Measurements from ENCODE around the gene PDE7B. TPM values are rescaled to one million over a fixed set of nuclear protein-coding genes. Genes with fewer than 3 reads are reported as not detected.

PDE7B gene
- total RNA-seq, 1 experiment from 2014 or later, result not detected

GRCh38 chr6:135983718-135984343, 132.3 kb downstream of the PDE7B start:
- H3K4me3 Mint-ChIP-seq, result no peak overlapping the region
- H3K4me1 Mint-ChIP-seq, result peaks cover 4% of the 10 kb centered on the region; the same call in 1 of the 2 replicates
- ChIA-PET CTCF (no interaction called here), POLR2A (no interaction called here)
- TF ChIP-seq ATF1 (CRISPR knock-in tag; IDR thresholded peaks at IDR 0.05), result no peak
- no peak for TF ChIP-seq TEAD1 (CRISPR knock-in tag; IDR thresholded peaks at IDR 0.05)
- no peak for TF ChIP-seq RORB (CRISPR knock-in tag; IDR thresholded peaks at IDR 0.05)
- TF ChIP-seq ZNF425 (CRISPR knock-in tag; conservative IDR thresholded peaks at IDR 0.05), result no peak
- no peak for TF ChIP-seq SP1 (CRISPR knock-in tag; conservative IDR thresholded peaks at IDR 0.05)
- TF ChIP-seq OVOL2 (CRISPR knock-in tag; IDR thresholded peaks at IDR 0.05; ENCODE audit: borderline replicate concordance), result no peak
- TF ChIP-seq SOX15 (CRISPR knock-in tag; IDR thresholded peaks at IDR 0.05), result no peak
- no peak for TF ChIP-seq TP53 (CRISPR knock-in tag; IDR thresholded peaks at IDR 0.05)
- no peak for TF ChIP-seq ZNF396 (CRISPR knock-in tag; IDR thresholded peaks at IDR 0.05; ENCODE audit: borderline replicate concordance)
- TF ChIP-seq TCF7 (CRISPR knock-in tag; IDR thresholded peaks at IDR 0.05; ENCODE audit: low read depth), result no peak
- TF ChIP-seq ZNF138 (CRISPR knock-in tag; conservative IDR thresholded peaks at IDR 0.05), result no peak
- TF ChIP-seq IRF1 (CRISPR knock-in tag; IDR thresholded peaks at IDR 0.05), result no peak
- no peak for TF ChIP-seq ZNF317 (CRISPR knock-in tag; IDR thresholded peaks at IDR 0.05; ENCODE audit: borderline replicate concordance, low read depth)
- no peak for TF ChIP-seq ATF3 (CRISPR knock-in tag; conservative IDR thresholded peaks at IDR 0.05)
- TF ChIP-seq ETV6 (CRISPR knock-in tag; IDR thresholded peaks at IDR 0.05), result no peak
- H3K27me3 Mint-ChIP-seq (ENCODE audit: low read depth), result no peaks in the 10 kb centered on the region
- H3K9me3 Mint-ChIP-seq, result no peaks in the 10 kb centered on the region
- no peak for DNase-seq (ENCODE audit: low spot score)
- H3K36me3 Mint-ChIP-seq, result no peaks in the 10 kb centered on the region
- no peak for ATAC-seq
- H3K27ac Mint-ChIP-seq, result no peak overlapping the region

- ATAC-seq (no peak), DNase-seq (ENCODE audit: low spot score) (no peak)
- TF ChIP-seq ZNF138 (CRISPR knock-in tag; conservative IDR thresholded peaks at IDR 0.05) (no peak), CREM (CRISPR knock-in tag; IDR thresholded peaks at IDR 0.05) (no peak), NR2C2 (CRISPR knock-in tag; IDR thresholded peaks at IDR 0.05) (no peak)
- POLR2A ChIA-PET, result no interaction called here
- Mint-ChIP-seq H3K27me3 (ENCODE audit: low read depth) (no peaks in the 10 kb centered on the region), H3K9me3 (peaks cover 2% of the 10 kb centered on the region), H3K27ac (no peak overlapping the region), H3K4me1 (peaks cover 4% of the 10 kb centered on the region; the same call in 1 of the 2 replicates), H3K36me3 (no peaks in the 10 kb centered on the region), H3K4me3 (no peak overlapping the region)
- CTCF ChIA-PET, result interaction anchor here (2.0 kb wide), 1 partner anchor 76 kb away, joined by 4 read pairs; no protein-coding TSS in a partner anchor
These were observed 134.0 kb downstream of the PDE7B start for GRCh38 chr6:135985471-135985870.

GRCh38 chr6:135987226-135987625, 135.7 kb downstream of the PDE7B start:
- Mint-ChIP-seq H3K4me3 (no peak overlapping the region), H3K4me1 (peaks cover 4% of the 10 kb centered on the region; the same call in 1 of the 2 replicates), H3K9me3 (peaks cover 8% of the 10 kb centered on the region), H3K27ac (no peak overlapping the region), H3K27me3 (ENCODE audit: low read depth) (no peaks in the 10 kb centered on the region), H3K36me3 (no peaks in the 10 kb centered on the region)
- ChIA-PET CTCF (no interaction called here), POLR2A (no interaction called here)
- DNase-seq (ENCODE audit: low spot score) (no peak), ATAC-seq (no peak)
- TF ChIP-seq ZNF512 (CRISPR knock-in tag; IDR thresholded peaks at IDR 0.05; ENCODE audit: borderline replicate concordance) (no peak), ATF3 (CRISPR knock-in tag; conservative IDR thresholded peaks at IDR 0.05) (no peak), ZNF281 (CRISPR knock-in tag; IDR thresholded peaks at IDR 0.05) (no peak), ERG (CRISPR knock-in tag; IDR thresholded peaks at IDR 0.05) (no peak), NR3C1 (CRISPR knock-in tag; conservative IDR thresholded peaks at IDR 0.05; ENCODE audit: low read depth) (no peak), NFATC4 (CRISPR knock-in tag; IDR thresholded peaks at IDR 0.05) (no peak), SMAD3 (CRISPR knock-in tag; IDR thresholded peaks at IDR 0.05; ENCODE audit: borderline replicate concordance) (no peak), ZNF416 (CRISPR knock-in tag; IDR thresholded peaks at IDR 0.05) (no peak), EMX1 (CRISPR knock-in tag; IDR thresholded peaks at IDR 0.05) (no peak)

All from WTC11 (cell line).